ENCODE results near the gene CTDSPL.

Gene CTDSPL

DNA sequence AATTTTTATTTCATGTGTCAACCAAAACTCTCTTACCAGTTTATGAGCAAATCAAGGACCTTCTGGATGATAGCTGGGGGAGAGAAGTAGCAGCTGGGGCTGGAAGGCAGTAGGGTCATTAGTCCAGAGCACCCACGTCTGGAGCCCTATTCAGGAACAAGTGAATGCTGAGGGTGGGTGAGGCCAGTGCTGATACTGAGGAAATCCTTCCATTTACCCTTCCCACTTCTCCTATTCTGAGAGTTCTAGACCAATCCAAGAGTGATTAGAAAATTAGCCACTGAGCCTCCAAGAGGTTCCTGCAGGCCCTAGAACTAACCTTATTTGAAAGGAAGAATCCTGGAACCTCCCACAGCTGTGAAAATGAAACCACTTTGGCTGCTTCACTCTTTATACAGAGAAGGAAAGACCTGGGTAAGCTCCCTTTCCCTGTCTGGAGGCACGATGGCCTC, 82.7 kb downstream of the CTDSPL start:
- no peak for DNase-seq

DNA sequence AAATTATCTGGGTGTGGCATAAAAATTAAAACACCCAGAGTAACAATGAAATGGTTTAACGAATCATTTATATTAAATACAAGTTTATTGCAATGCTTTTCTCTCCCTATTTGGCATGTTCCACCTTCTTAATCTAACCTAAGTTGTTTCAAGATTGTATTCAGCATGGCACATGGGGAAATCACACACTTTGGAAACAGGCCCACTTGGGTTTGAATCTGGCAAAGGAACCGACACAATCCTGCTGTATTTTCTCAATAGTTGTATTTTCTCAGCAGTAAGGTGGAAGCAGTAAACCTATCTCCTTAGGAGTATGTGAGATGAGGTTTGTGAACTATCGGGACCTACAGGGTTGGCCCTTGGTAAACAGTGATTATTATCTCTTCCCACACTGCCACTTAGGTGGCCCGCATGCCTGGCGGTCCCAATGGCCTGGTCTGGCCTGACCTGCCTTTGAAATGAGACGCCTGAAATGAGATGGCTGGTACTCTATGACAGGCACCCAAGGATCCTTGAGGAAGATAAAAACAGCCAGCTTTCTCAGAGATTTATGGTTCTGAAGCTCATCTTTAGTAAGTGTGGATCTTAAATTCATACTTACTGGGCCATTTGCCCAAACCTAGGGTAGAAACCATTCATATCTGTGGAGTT, 83.6 kb downstream of the CTDSPL start:
- no peak for DNase-seq

DNA sequence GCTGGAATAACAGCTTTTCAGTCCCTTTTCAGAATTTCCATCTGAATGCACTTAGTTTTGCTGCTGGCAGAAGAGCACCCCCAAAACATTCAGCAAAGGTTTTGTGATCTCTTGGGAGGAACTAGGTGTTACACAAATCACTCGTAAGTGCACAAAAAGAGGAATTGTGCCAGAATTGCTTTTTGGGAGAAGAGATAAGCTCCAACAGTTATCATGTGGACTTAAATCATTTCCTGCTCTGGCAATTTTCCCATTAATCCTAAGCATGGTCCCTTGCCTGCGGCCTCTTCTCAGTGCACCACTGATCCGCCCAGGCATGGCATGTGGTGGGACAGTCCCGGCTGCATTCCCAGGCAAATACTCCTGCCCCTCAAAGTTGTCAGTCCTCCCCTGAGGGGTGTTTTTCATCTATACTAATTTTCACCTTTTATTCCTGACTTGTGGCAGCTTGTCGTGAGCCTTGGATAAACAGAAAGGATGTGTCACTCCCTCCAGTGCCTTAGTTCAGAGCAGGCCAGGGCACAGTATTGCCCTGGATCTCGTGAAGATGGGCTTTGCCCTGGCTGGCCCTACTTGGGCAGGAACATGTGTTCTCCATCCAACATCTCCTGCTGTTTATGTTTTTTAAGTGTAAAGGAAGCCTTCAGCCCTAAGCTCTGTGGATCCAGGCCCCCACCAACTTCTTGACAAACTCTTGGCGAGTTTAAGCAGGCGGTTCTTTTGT, 84.3 kb downstream of the CTDSPL start:
- DNase-seq = peak; percentile 32

DNA sequence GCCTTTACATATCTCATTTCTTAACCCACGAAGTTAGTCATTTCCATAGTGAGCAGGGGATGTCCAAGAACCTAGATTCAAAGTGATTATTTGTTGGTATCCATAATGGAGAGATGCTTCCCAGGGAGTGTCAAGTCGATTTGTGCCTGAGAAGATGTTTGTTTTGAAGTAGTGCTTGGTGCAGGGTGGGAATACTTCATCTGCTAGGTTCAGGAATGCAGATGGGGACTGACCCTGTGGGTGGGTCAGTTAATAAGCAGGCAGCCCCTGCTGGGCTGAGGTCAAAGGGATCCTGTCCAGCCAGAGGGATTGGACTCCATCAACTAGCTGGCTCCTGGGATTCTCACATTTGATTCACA, 84.8 kb downstream of the CTDSPL start:
- DNase-seq = no peak

DNA sequence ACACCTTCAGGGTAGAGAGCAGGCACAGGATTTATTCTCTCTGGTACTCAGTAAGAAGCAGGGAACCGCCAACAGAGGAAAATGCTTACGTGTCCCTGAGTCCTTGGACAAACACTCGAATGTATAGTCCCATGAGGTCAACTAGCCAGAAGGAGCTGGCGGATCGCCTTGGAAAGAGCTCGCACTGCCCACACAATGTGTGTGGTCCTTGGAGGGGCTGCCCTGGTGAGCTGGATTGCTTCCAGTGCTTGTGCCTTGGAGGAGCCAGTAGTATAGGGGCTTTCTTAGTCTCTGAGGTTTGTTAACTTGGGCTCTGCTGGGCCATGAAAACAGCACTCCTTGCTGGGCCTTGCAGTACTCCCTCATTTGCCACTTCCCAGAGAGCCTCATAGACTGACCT, 88.2 kb downstream of the CTDSPL start:
- no peak for DNase-seq

DNA sequence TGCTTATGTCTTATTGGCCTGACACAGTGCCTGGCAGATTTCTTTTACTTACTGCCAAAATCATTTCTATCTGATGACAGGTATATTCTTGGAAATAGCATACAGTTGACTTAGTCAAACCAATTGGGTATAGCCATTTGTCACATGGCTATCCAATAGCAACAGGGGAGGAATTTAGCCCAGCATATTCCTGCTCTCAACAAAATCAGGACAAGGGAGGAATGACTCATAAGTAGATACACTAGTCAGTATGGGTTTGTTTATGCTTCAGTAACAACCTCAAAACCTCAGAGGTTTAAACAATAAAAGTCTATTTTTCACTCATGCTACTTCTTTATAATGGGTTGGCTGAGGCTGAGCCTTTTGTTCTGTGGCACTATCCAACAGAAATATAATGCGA, 90.9 kb downstream of the CTDSPL start:
- no peak for DNase-seq

DNA sequence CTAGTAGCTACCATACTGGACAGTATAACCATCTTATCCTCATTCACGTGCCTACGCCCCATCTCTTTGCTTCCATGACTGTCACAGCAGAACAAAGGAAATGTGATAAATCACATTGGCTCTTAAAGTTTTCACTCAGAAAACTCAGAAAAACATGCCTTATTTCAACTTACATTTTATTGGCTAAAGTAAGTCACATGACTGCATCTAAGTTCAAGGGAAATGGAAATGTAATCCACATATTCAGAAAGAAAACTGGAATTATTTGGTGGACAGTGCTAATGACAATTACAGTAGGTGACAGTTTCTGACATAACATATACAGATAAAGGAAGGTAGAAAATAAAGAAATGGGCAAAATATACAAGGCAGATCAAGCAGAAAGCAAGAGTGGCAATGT, 91.5 kb downstream of the CTDSPL start:
- no peak for DNase-seq

DNA sequence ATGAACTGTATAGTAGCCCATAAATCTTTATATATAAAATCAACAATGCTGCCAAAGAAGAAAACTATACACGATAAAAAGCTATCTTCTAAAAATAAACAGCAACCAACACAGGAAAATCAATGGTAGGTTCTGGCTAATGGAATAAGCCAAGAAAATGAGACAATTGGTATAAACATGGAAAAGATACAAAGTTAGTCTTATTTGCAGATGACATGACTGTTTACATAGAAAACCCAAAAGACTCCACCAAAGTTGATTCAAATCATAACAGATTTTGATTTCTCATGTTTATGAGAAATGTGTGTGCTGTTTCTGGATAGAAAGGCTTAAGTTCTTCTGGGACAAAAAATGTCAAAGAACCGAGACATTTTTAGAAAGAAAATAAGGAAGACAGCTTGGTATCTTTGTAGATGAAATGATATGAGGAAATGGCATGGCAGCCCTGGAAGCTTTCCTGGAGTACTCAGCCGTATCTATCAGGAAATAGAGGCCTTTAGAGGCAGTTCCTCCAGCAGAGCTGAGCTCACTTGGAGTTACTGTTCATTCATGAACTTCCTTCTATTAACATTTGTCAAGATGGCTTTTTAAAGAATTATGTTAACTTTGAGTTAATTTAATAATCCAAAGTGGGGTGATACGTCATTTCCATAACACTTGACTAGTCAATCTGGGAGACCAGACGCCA, 92.2 kb downstream of the CTDSPL start:
- no peak for DNase-seq

DNA sequence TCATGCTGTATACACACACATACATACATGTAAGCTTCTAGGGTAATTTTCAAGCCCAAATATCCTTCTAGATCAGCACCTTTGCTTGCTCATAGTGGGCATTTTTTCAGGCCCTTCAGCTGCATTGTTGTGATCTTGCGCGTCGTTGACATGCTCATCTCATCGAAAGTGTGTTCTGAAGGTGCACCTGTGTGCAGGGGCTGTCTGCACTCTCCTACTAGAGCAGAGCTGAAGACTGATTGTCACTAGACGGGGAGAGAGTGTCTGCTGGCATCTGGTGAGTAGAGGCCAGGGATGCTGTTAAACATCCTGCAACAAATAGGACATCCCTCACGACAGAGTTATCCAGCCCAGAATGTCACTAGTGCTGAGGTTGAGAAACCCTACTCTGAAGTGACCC, 93.2 kb downstream of the CTDSPL start:
- no peak for DNase-seq

DNA sequence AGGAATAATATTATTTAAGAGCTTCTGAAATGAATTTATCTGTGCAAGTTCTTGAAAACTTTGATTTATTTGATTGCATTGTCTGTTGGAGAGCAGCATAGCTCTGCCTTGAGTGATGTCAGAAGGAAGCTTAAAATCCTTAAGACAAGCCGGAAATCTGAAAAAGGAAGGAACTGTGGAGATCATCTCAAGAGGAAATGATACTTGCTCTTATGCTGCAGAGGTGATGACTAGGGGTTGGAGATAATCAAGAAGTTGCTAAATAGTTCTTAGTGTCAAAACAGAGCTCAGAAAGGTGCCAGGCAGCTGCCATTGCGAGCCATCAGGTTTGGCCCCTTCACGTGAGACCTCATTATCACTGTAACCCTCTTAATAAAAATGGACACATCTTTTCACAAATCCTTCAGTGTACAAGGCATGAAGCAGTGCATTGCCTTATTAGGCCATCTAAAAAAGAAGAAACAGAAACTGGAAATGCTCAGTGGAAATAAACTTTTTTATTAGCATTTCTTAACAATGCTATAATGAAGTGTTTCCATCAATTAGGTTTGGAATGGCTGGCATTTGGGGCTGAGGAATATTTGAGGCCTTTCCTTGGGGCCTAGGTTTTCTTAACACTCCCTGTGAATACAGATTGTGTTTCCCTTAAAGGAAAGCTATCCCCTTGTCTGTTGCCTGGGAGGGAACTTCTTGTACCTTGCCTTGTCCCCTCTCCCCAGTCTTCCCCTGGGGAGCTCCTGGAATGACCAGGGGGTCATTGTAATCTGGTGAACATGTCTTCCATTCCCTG, 94.4 kb downstream of the CTDSPL start:
- DNase-seq = no peak

DNA sequence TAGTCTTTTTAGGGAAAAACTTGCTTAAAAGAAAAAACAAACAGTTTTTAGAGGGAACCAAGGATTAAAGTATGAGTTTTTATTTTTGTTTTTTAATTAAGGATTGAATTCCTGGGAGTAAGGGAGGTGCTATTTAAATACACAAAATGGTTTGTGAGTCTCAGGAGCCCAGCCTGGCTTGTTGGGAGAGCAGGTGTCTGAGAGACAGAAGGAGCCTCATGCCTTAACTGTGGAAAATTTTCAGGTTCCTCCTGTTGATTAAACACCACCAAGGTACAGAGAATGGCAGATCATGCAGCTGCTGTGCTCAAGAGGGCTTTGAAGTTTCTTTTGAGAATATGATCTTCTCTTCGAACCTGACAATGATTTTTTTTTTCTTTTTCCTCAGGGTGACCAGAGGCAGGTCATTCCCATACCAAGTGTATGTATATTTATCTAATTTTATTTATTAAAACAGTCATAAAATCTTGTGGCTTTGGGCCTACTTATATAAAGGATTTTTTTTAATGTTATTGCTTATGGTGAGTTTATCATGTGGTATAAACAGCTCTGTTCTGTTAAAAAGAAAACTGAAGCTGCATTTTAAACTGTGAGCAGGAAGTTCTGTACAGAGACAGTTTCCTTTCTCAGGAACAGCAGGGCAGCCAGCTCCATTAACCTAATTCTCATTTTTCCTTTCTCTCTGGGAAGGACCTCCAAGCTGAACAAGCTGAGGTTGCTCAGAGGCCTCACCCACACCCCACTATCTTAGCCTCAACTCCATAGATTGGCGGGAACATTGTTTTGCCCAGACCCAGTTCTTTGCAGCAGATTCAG, 95.3 kb downstream of the CTDSPL start:
- DNase-seq = no peak

DNA sequence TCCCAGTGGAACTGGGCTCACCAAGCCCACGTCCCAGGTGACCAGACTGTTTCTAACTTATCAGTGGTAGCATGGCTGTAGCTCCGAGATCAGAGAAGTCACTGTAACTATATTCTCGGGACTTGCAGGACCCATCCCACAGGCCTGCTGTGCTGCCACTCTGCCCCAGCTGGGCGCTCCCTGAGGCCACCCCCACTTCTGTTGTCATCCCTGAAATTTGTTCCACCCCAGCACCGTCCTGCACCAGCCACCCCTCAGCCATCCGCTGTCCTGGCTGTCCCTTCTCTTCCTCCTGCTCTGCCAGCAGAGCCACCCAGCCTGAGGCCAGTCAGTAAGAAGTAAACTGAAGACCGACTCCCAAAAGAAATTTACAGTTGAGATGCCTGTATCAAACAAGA, 95.9 kb downstream of the CTDSPL start:
- no peak for DNase-seq

DNA sequence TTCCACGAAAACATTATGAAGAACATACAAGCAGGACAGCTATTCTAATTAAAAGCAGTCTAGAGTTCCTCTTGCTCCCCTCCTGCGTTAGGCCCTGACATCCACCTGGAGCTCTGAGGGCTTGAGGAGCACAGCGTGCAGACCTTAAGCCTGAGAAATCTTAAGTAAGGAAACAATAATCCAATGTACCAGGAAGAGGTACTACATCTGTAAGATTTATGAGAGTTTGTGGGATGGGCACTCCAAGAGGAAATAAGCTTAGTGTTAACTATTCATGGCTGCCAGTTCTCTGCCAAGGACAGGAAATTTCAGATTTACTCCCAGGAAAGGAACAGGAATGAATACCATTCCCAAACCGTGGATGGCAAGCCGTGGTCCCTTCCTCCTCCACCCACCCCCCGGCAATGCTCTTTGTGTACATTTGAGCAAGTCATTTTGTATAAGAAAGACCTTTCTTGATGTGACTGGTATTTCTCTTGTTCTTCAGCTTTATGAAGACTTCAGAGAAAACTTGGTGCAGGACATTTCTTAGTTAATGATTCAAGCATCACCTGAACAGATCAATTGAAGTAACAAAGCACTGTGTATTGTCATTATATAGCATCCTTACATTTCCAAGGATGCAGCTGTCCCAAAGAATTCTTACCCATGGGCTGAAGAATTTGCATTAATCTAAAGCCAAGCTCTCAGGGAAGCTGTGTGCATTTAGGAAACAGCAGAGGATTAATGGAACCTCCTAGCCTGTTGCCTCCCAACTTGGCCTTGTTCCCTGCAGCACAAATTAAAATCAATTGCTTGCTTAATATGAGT, 100.1 kb downstream of the CTDSPL start:
- no peak for DNase-seq

DNA sequence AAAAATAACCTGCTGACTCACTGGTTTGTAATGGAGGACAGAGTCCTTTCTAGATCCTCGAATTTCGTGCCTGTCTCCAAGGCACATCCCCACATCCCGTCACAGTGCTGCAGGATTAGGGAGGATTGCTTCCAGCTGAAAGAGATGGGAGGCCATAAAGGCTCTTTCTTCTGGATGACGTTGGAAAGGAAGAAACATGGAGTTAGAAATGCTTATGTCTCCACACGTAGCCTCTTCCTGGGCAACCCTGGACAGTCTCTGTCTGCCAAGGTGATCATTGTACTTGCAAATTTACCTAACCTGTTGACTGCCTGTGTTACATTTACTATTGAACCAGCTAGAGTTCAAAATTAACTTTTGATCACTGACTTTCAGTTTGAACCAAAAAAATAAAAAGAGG, 101.3 kb downstream of the CTDSPL start:
- DNase-seq = peak; percentile 61

DNA sequence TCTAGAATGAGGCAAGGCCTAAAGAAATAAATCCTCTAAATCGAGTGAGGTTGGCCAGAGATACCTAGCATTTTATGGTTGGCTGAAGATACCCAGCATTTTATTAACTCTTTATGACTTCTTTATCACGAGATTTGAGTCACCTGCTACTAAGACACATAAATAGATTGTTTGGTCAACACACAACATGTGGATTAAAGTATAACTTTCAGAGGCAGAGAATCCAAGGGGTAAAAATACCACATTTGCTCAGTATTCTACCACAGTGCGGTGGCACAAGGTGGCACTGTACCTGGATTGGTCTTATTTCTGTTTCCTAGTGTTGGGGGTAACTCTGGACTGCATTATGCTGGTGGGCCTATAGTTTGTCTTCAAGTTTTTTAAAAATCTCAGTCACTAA, 102.0 kb downstream of the CTDSPL start:
- DNase-seq = no peak

DNA sequence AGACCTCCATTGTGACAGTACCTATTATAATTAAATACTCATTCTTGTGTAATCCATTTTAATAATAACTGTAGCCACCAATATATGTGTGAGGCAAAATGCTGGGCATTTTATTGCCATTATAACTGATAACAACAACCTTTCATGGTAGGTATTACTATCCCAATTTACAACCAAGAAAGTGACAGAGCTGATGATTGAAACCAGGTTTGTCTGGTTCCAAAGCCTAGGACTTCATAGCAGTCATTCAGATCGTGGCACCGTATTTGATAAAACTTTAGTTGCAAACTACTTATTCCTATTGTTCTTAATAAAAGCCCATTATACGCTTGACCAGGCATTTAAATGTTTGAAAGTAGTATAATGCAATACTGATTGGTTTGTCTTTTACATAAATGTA, 102.5 kb downstream of the CTDSPL start:
- DNase-seq = no peak

DNA sequence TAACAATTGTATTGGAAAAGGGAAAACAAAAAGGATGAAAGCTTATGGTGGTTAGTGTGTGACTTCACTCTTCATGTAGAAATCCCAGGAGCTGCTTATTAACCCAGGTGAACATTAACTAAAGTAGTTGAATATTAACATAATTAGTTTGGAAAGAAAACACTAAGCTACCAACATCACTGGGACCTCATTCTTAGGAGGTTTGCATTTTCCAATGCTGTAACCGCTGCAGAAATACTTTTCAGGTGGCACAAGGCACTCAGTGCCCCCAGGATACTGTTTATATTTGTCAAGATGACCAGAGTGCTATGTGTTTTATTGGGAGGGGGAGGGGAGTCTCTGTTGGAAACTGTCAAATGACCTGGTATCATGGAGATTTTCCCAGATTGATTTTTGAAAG, 103.0 kb downstream of the CTDSPL start:
- no peak for DNase-seq

DNA sequence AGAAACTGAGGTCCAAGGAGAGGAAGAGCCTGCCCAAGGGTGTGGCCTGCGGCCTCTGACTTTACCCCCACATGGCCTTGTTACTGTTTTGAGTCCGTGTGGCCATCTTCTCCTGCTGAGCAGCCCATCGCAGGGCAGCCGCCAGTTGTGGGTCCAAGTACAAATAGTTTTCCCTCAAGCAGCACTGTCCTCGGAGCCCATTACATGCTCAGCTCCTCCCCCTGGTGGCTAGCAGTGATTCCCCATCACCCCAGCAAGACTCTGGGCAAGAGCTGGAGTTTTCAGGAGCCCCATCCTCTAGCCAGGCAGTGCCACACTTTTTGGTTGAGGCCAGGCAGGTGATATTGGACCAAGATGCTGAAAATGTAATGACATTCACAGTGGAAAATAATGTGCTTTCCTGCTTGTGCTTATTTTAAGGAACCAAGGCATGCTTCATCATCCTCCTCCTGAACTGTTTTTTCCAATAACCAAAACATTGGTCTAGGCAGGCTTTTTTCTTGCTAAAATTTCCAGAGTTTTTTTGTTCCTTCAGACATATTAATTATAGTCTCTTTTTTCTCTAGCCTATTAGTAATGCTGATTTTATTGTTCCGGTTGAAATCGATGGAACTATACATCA, 105.7 kb downstream of the CTDSPL start:
- DNase-seq = peak; percentile 59

DNA sequence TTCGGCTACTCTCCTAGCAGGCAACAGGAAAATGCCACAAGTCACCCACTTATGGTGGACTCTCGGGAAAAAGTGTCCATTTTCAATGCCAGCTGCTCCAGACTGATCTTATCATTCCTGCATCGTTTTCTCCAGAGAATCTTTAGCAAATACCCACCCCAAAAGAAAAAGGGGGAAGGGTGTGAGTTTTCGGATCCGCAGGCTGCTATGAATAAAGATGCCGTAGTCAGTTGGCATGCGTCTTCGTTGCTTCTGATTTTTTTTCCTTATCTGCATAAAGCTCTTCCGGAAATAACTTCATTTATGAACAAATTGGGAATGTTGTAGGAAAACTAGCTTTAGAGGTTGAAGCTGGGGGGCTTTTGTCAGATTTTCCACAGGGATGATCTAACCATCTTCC, 106.5 kb downstream of the CTDSPL start:
- DNase-seq = no peak

DNA sequence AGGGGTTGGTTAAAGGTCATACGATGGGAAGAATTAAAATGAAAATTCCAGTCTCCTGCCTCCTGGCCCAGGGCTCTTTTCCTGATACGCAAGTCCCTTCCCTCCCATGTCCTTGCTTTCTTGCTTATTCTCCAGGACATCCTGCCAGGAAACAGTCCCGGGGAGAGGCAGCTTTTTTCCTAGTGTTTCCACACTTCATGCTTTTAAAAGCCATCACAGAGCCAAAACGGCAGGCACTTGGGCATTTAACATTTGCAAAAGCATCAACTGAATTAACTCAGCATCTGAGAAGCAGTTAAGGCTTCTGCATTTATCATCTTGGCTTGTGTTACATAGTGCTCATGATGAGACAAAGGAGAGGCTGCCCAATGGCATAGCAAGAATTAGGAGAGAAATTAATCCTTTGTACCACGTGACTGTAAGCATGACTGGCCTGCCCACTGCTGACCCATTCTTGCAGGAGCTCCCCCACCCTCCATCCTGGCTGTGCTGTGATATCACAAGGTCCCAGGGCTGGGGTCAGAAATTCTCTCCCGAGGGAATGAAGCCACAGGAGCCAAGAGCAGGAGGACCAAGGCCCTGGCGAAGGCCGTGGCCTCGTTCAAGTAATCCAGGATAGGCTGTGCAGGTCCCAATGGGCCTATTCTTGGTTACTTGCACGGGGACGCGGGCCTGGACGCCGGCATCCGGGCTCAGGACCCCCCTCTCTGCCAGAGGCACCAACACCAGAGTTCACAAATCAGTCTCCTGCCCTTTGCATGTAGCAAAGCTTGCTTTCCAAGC, 107.3 kb downstream of the CTDSPL start:
- no peak for DNase-seq

Measured in fibroblast of skin of abdomen (primary cell).